Measurements from ENCODE around the gene EYA3. TPM values are rescaled to one million over a fixed set of nuclear protein-coding genes. Genes with fewer than 3 reads are reported as not detected.

Gene EYA3
- total and polyA plus RNA-seq, 2 donors from 2014 or later = 10.2 to 32.0 TPM

GRCh38 chr1:28056129-28056925 lies 32.1 kb downstream of the EYA3 start:
- intact Hi-C loops (cut with DNase I) = no loop called here
- no peak overlapping the region for H3K4me3 ChIP-seq (ENCODE audit: low read length in 3 of 3)
- DNase-seq (peak in 3 of 5 donors; percentile 15 to 68 (median 66)), FAIRE-seq (no peak)
- H3K4me1 ChIP-seq (ENCODE audit: control insufficient read depth in 2 of 3, insufficient read depth in 2 of 3, low read depth in 1 of 3, low read length in 3 of 3) = peaks cover 0 to 2% (median 0%) of the 10 kb centered on the region in 3 donors
- no peaks in the 10 kb centered on the region for H3K9me3 ChIP-seq (ENCODE audit: control insufficient read depth in 2 of 3, insufficient read depth in 1 of 3, low read length in 3 of 3)
- H3K36me3 ChIP-seq (ENCODE audit: control insufficient read depth in 2 of 3, insufficient read depth in 3 of 3, low read length in 3 of 3) = no peaks in the 10 kb centered on the region
- no peak overlapping the region for H3K9ac ChIP-seq (ENCODE audit: low read length in 3 of 3)
- H3K27ac ChIP-seq (ENCODE audit: low read depth in 2 of 2, low read length in 2 of 2) = peak overlapping the region; percentile 9 to 62
- no peaks in the 10 kb centered on the region for H3K27me3 ChIP-seq (ENCODE audit: control insufficient read depth, insufficient read depth, low read length)
- TF ChIP-seq CTCF (IDR thresholded peaks at IDR 0.05; ENCODE audit: borderline replicate concordance, extremely low read depth, insufficient read depth) = no peak

DNA sequence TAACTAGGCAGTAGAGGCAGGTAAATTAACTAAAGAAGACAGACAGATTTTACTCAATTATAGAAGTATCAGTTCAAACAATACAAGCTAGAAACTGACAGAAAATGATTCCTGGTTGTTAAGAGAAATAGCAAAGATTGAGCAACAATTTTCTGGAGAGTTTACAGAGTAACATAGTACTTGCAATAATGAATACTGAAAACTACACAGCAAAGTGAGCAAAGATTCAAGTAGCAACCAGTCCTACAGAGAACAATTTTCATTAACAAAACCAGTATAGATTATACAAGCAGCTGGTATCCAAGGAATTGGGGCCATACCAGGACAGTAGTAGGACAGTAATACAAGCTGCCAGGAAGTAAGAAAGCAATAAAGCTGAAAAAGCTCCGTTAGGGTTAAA lies 37.6 kb downstream of the EYA3 start:
- no peak for TF ChIP-seq CTCF (IDR thresholded peaks at IDR 0.05; ENCODE audit: borderline replicate concordance, extremely low read depth, insufficient read depth)
- Histone ChIP-seq H3K27me3 (ENCODE audit: control insufficient read depth, insufficient read depth, low read length) (no peaks in the 10 kb centered on the region), H3K4me3 (ENCODE audit: low read length in 3 of 3) (no peak overlapping the region), H3K9me3 (ENCODE audit: control insufficient read depth in 2 of 3, insufficient read depth in 1 of 3, low read length in 3 of 3) (no peaks in the 10 kb centered on the region), H3K4me1 (ENCODE audit: control insufficient read depth in 2 of 3, insufficient read depth in 2 of 3, low read depth in 1 of 3, low read length in 3 of 3) (no peaks in the 10 kb centered on the region), H3K27ac (ENCODE audit: low read depth in 2 of 2, low read length in 2 of 2) (no peak overlapping the region), H3K36me3 (ENCODE audit: control insufficient read depth in 2 of 3, insufficient read depth in 3 of 3, low read length in 3 of 3) (peaks cover 0 to 7% (median 1%) of the 10 kb centered on the region in 3 donors), H3K9ac (ENCODE audit: low read length in 3 of 3) (no peak overlapping the region)
- no peak for DNase-seq
- intact Hi-C loops (cut with DNase I) = no loop called here
- no peak for FAIRE-seq

DNA sequence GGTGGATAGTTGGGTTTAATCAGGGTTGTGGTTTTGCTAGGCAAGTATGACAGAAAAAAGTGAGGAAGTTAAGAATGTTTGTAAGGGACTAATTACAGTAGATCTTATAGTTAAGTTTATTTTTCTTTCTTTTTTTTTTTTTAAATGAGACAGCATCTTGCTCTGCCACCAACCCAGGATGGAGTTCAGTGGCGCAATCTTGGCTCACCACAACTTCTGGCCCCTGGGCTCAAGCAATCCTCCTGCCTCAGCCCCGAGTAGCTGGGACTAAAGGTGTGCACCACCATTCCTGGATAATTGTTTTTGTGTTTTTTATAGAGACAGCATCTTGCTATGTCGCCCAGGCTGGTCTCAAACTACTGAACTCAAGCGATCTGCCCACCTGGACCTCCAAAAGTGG lies 41.7 kb downstream of the EYA3 start:
- no peaks in the 10 kb centered on the region for H3K4me1 ChIP-seq (ENCODE audit: control insufficient read depth in 2 of 3, insufficient read depth in 2 of 3, low read depth in 1 of 3, low read length in 3 of 3)
- no peak overlapping the region for H3K9ac ChIP-seq (ENCODE audit: low read length in 3 of 3)
- peaks cover 0 to 10% (median 2%) of the 10 kb centered on the region in 3 donors for H3K36me3 ChIP-seq (ENCODE audit: control insufficient read depth in 2 of 3, insufficient read depth in 3 of 3, low read length in 3 of 3)
- no peak for FAIRE-seq
- H3K27me3 ChIP-seq (ENCODE audit: control insufficient read depth, insufficient read depth, low read length) = no peaks in the 10 kb centered on the region
- intact Hi-C loops (cut with DNase I) = no loop called here
- H3K9me3 ChIP-seq (ENCODE audit: control insufficient read depth in 2 of 3, insufficient read depth in 1 of 3, low read length in 3 of 3) = no peaks in the 10 kb centered on the region
- H3K4me3 ChIP-seq (ENCODE audit: low read length in 3 of 3) = no peak overlapping the region
- DNase-seq = no peak
- no peak for TF ChIP-seq CTCF (IDR thresholded peaks at IDR 0.05; ENCODE audit: borderline replicate concordance, extremely low read depth, insufficient read depth)
- no peak overlapping the region for H3K27ac ChIP-seq (ENCODE audit: low read depth in 2 of 2, low read length in 2 of 2)

Measured in kidney (tissue), 14 donors.